Stimulated activated CD4-positive, alpha-beta T cell treated with anti-CD3 and anti-CD28 coated beads, Interleukin-4, amount 100 ng/mL, for 4 hours (primary cell): ENCODE data around the gene DENND4B.
A peak's percentile ranks its signal among the peaks of the same experiment; 100 is the strongest.
"Not testable (repeated sequence)": the region's sequence is repeated elsewhere in the genome, so short reads cannot be mapped to it uniquely, and the experiment has no call there.

Experiments used
- DNase-seq, 2 experiments: peaks; one replicate each; pipeline ENCODE4 v3.0.0-alpha.2; 2020

The DENND4B gene

GRCh38 chr1:153946622-153947241, at the start of gene DENND4B:
DENND4B (minus strand) TSS chr1:153946718; CDS start chr1:153944374, 2,344 bp downstream.
- peak; percentile 70 to 75 for DNase-seq

GRCh38 chr1:153995640-153996039, 49.1 kb upstream of the DENND4B start:
- no peak for DNase-seq

GRCh38 chr1:153995202-153995601, 48.7 kb upstream of the DENND4B start:
- DNase-seq, result no peak

GRCh38 chr1:153991806-153992205, 45.3 kb upstream of the DENND4B start:
- DNase-seq, result no peak

GRCh38 chr1:153991151-153991630, 44.7 kb upstream of the DENND4B start:
- DNase-seq, result no peak

GRCh38 chr1:153990468-153991150, 44.1 kb upstream of the DENND4B start, which contains the start of gene RPS27:
RPS27 (plus strand) TSS chr1:153990762; CDS start chr1:153990797, 35 bp downstream.
- peak; percentile 68 to 92 for DNase-seq

- DNase-seq, result no peak
These were observed 41.1 kb upstream of the DENND4B start for GRCh38 chr1:153987621-153988020.

- no peak for DNase-seq
These were observed 39.6 kb upstream of the DENND4B start, which contains the start of gene RAB13 for GRCh38 chr1:153985941-153986761. RAB13 (minus strand) TSS chr1:153986339; CDS start chr1:153986236, 103 bp downstream.

- DNase-seq, result peak; percentile 48 to 63
These were observed 38.9 kb upstream of the DENND4B start for GRCh38 chr1:153985341-153985912.

GRCh38 chr1:153984123-153984894, 37.8 kb upstream of the DENND4B start:
- no peak for DNase-seq

GRCh38 chr1:153981735-153982134, 35.2 kb upstream of the DENND4B start:
- DNase-seq, result not testable (repeated sequence)

GRCh38 chr1:153979091-153979490, 32.6 kb upstream of the DENND4B start:
- DNase-seq, result not testable (repeated sequence)

GRCh38 chr1:153978274-153978909, 31.9 kb upstream of the DENND4B start:
- no peak for DNase-seq

- peak; percentile 84 for DNase-seq
These were observed 31.0 kb upstream of the DENND4B start, which contains the start of gene JTB for GRCh38 chr1:153977250-153978240. JTB (minus strand) TSS chr1:153977674; CDS start chr1:153977252, 422 bp downstream.

GRCh38 chr1:153976819-153977249, 30.3 kb upstream of the DENND4B start:
- DNase-seq, result no peak

GRCh38 chr1:153973525-153973924, 27.0 kb upstream of the DENND4B start:
- DNase-seq, result no peak

- no peak for DNase-seq
These were observed 26.6 kb upstream of the DENND4B start for GRCh38 chr1:153973071-153973470.

GRCh38 chr1:153970346-153970745, 23.8 kb upstream of the DENND4B start:
- DNase-seq, result no peak

GRCh38 chr1:153968972-153969371, 22.5 kb upstream of the DENND4B start:
- DNase-seq, result no peak

- DNase-seq, result no peak
These were observed 21.9 kb upstream of the DENND4B start for GRCh38 chr1:153968408-153968807.
